Breast epithelium (tissue), 3 donors: ENCODE results near the gene LOXL3.

Source experiments
- POLR2A ChIP-seq: fragments of 450-650 bp; IDR thresholded peaks from one replicate; pipeline ENCODE4 v1.6.1; 2016; ENCODE audit warnings: antibody characterized with exemption, mild to moderate bottlenecking, moderate library complexity
- TF ChIP-seq, protein P1 (sequence below), 3 donors: fragments of 450-650 bp; IDR thresholded peaks; one replicate each; pipeline ENCODE4 v1.5.1; 2016 to 2017; ENCODE audit warnings: antibody characterized with exemption in 3 of 3, mild to moderate bottlenecking in 3 of 3, moderate library complexity in 3 of 3

DNA sequence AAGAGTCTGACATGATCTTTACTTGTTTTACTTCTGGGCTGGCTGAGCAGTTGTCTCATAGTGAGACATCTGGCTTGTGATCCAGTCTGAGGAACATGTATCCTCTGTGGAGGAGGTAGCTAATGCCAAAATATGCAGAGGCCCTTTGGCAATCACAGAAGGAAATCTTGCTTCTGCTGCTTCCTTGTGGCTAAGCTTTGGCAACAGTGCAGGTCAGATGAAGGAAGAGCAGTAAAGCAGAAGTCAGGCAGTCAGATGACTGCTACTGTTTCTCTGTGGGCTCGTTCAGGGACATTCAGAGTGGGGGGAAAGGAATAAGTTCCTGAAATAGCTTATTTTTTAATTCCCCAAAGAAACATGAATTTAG lies 23.1 kb upstream of the LOXL3 start:
- TF ChIP-seq POLR2A: no peak
- TF ChIP-seq, protein P1, sequence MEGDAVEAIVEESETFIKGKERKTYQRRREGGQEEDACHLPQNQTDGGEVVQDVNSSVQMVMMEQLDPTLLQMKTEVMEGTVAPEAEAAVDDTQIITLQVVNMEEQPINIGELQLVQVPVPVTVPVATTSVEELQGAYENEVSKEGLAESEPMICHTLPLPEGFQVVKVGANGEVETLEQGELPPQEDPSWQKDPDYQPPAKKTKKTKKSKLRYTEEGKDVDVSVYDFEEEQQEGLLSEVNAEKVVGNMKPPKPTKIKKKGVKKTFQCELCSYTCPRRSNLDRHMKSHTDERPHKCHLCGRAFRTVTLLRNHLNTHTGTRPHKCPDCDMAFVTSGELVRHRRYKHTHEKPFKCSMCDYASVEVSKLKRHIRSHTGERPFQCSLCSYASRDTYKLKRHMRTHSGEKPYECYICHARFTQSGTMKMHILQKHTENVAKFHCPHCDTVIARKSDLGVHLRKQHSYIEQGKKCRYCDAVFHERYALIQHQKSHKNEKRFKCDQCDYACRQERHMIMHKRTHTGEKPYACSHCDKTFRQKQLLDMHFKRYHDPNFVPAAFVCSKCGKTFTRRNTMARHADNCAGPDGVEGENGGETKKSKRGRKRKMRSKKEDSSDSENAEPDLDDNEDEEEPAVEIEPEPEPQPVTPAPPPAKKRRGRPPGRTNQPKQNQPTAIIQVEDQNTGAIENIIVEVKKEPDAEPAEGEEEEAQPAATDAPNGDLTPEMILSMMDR (IDR thresholded peaks at IDR 0.05): no peak
